HepG2 (cell line): ENCODE measurements around the gene KAZN. TPM values are rescaled to one million over a fixed set of nuclear protein-coding genes. Genes with fewer than 3 reads are reported as not detected.

Experiments
- ATAC-seq: fragments of 200-7000 bp; cut with Tn5 transposase; 3 replicates; pipeline ENCODE4 v1.9.1; 2020; ENCODE audit warnings: mild to moderate bottlenecking, moderate library complexity
- BruUV-seq: library from RNA; stranded (reverse); fragments of 400-500 nt; replicated peaks from 2 replicates; lab custom pipeline; 2021; lab: Mats Ljungman, UMichigan
- CTCF ChIA-PET: fragments of 300-600 bp; formaldehyde crosslinking; extraction: SDS; loops from one replicate; lab custom pipeline; 2021; ENCODE audit warnings: low total read pairs, inconsistent platforms, low intra/inter-chr PET ratio; lab: Yijun Ruan, JAX
- POLR2A ChIA-PET: fragments of 350-600 bp; sonication (Branson Sonifier 250); formaldehyde crosslinking; loops from one replicate; lab custom pipeline; 2020; ENCODE audit warnings: antibody characterized with exemption, inconsistent platforms; lab: Yijun Ruan, JAX
- DNase-seq: peaks from one replicate; pipeline ENCODE4 v3.0.0-alpha.2; 2015; ENCODE audit warnings: low spot score
- FAIRE-seq: peaks from 3 replicates; lab custom pipeline; 2011; peaks lifted over from hg19 to GRCh38; lab: Jason Lieb, UNC
- H2AFZ ChIP-seq: one replicate; pipeline ENCODE4 v1.6.1; 2011; ENCODE audit warnings: low read length, inconsistent platforms
- H3K27ac ChIP-seq: fragments of 300-600 bp; 3 replicates; pipeline ENCODE4 v1.8.0; 2011; ENCODE audit warnings: mixed run types, mild to moderate bottlenecking, mixed read lengths, low read length, inconsistent platforms; ENCODE audit not compliant: insufficient read depth; ENCODE audit errors: extremely low read length
- H3K27me3 ChIP-seq, 2 experiments: fragments of 200-600 bp in 1 of 2; 2 replicates in 1 of 2; 3 replicates in 1 of 2; pipeline versions ENCODE4 v1.6.0 to v1.8.0; 2011; ENCODE audit warnings: low read length in 2 of 2, mild to moderate bottlenecking in 2 of 2, moderate library complexity in 2 of 2, inconsistent platforms in 1 of 2; ENCODE audit not compliant: insufficient read depth in 2 of 2, control insufficient read depth in 1 of 2
- H3K36me3 ChIP-seq, 2 experiments: fragments of 200-600 bp in 1 of 2; replicated peaks in 1 of 2; 2 replicates in 1 of 2; 3 replicates in 1 of 2; pipeline versions ENCODE4 v1.5.1 to v1.8.0; 2011; ENCODE audit warnings: low read length in 2 of 2, inconsistent platforms in 1 of 2; ENCODE audit not compliant: insufficient read depth in 2 of 2, control insufficient read depth in 1 of 2
- H3K4me1 ChIP-seq: 2 replicates; pipeline ENCODE4 v1.5.1; 2012; ENCODE audit warnings: low read length, inconsistent platforms; ENCODE audit not compliant: insufficient read depth
- H3K4me2 ChIP-seq: 2 replicates; pipeline ENCODE4 v1.6.0; 2011; ENCODE audit warnings: low read depth, low read length, inconsistent platforms
- H3K4me3 ChIP-seq, 3 experiments: fragments of 200-600 bp in 1 of 3; sonication (generic), shearing (Covaris generic) in 1 of 3; replicated peaks in 1 of 3; 2 replicates each; pipeline ENCODE4 v1.5.1; 2011 to 2016; ENCODE audit warnings: low read length in 3 of 3, inconsistent platforms in 2 of 3, low read depth in 2 of 3, mild to moderate bottlenecking in 2 of 3, control low read depth in 1 of 3, mixed read lengths in 1 of 3; ENCODE audit not compliant: insufficient read depth in 1 of 3
- H3K79me2 ChIP-seq: one replicate; pipeline ENCODE4 v1.6.1; 2011; ENCODE audit warnings: low read length, inconsistent platforms; ENCODE audit not compliant: insufficient read depth
- H3K9ac ChIP-seq: 2 replicates; pipeline ENCODE4 v1.6.0; 2011; ENCODE audit warnings: mild to moderate bottlenecking, low read depth, low read length, inconsistent platforms; ENCODE audit not compliant: insufficient read depth
- H3K9me3 ChIP-seq: 2 replicates; pipeline ENCODE4 v1.5.1; 2012; ENCODE audit warnings: mild to moderate bottlenecking, low read length
- H4K20me1 ChIP-seq: 2 replicates; pipeline ENCODE4 v1.6.0; 2011; ENCODE audit warnings: inconsistent platforms, mild to moderate bottlenecking, low read length, moderate library complexity; ENCODE audit not compliant: insufficient read depth
- AKNA ChIP-seq: sonication (generic); formaldehyde crosslinking; IDR thresholded peaks from 2 replicates; pipeline ENCODE4 v1.4.0; 2020; ENCODE audit warnings: missing genetic modification reagents, borderline replicate concordance
- ATAD3A ChIP-seq: sonication (generic); formaldehyde crosslinking; IDR thresholded peaks from 2 replicates; pipeline ENCODE4 v1.4.0; 2020; ENCODE audit warnings: missing genetic modification reagents
- DR1 ChIP-seq: sonication (generic); formaldehyde crosslinking; IDR thresholded peaks from 2 replicates; pipeline ENCODE4 v1.8.0; 2021; ENCODE audit warnings: mild to moderate bottlenecking, missing genetic modification reagents, inconsistent platforms
- EHMT2 ChIP-seq: fragments of 200-600 bp; sonication (generic); IDR thresholded peaks from 2 replicates; pipeline ENCODE4 v1.7.0; 2017; ENCODE audit warnings: antibody characterized with exemption, low read depth, low read length, borderline replicate concordance
- KDM5B ChIP-seq: sonication (generic); formaldehyde crosslinking; IDR thresholded peaks from 2 replicates; pipeline ENCODE4 v1.4.0; 2020; ENCODE audit warnings: missing genetic modification reagents, mild to moderate bottlenecking, borderline replicate concordance
- MAFG ChIP-seq: sonication (generic); formaldehyde crosslinking; IDR thresholded peaks from 2 replicates; pipeline ENCODE4 v1.5.1; 2020; ENCODE audit warnings: mild to moderate bottlenecking, missing genetic modification reagents
- MXI1 ChIP-seq: IDR thresholded peaks from 3 replicates; pipeline ENCODE4 v1.6.1; 2012; ENCODE audit warnings: low read depth, low read length, inconsistent platforms, borderline replicate concordance
- NFKBIZ ChIP-seq: IDR thresholded peaks from 2 replicates; pipeline ENCODE4 v1.6.1; 2018; ENCODE audit warnings: missing genetic modification reagents, missing compliant biosample characterization
- POGK ChIP-seq: sonication (generic); formaldehyde crosslinking; conservative IDR thresholded peaks from 2 replicates; pipeline ENCODE4 v1.8.0; 2022; ENCODE audit warnings: mild to moderate bottlenecking, moderate library complexity, missing genetic modification reagents
- RBAK ChIP-seq: sonication (generic); formaldehyde crosslinking; IDR thresholded peaks from 2 replicates; pipeline ENCODE4 v1.5.1; 2020; ENCODE audit warnings: mild to moderate bottlenecking, missing genetic modification reagents
- THAP7 ChIP-seq: sonication (generic); formaldehyde crosslinking; IDR thresholded peaks from 2 replicates; pipeline ENCODE4 v1.8.1; 2023; ENCODE audit warnings: mild to moderate bottlenecking, missing genetic modification reagents
- ZFY ChIP-seq: sonication (generic); formaldehyde crosslinking; IDR thresholded peaks from 2 replicates; pipeline ENCODE4 v1.4.0; 2020; ENCODE audit warnings: missing genetic modification reagents
- ZNF224 ChIP-seq: sonication (generic); formaldehyde crosslinking; IDR thresholded peaks from 2 replicates; pipeline ENCODE4 v1.5.0; 2020; ENCODE audit warnings: mild to moderate bottlenecking, missing genetic modification reagents
- ZNF331 ChIP-seq: sonication (generic); formaldehyde crosslinking; IDR thresholded peaks from 2 replicates; pipeline ENCODE4 v1.4.0; 2020; ENCODE audit warnings: missing genetic modification reagents
- ZNF460 ChIP-seq: sonication (generic); formaldehyde crosslinking; IDR thresholded peaks from 2 replicates; pipeline ENCODE4 v1.5.1; 2020; ENCODE audit warnings: missing genetic modification reagents, mild to moderate bottlenecking, borderline replicate concordance
- ZSCAN22 ChIP-seq: sonication (generic); formaldehyde crosslinking; IDR thresholded peaks from 2 replicates; pipeline ENCODE4 v1.4.0; 2020; ENCODE audit warnings: mild to moderate bottlenecking, missing genetic modification reagents
- WGBS: methylation state at CpG from one replicate; pipeline ENCODE4 v1.1.6; 2017; ENCODE audit warnings: low lambda C conversion rate; 5-methylcytosine and 5-hydroxymethylcytosine counted together
- in situ Hi-C: cut with HindIII; loops from 2 replicates; pipeline ENCODE4 v1.10.0; 2017; ENCODE audit warnings: low pct_unique_long_range_greater_than_20kb; ENCODE audit not compliant: extremely low pct_ligation_motif_present
- intact Hi-C: fragments of 100-400 bp; cut with micrococcal nuclease; formaldehyde crosslinking; loops from one replicate; pipeline ENCODE4 v1.10.0; 2022; ENCODE audit not compliant: unreplicated experiment
- polyA plus RNA-seq, 8 experiments: library from polyadenylated mRNA; depleted of rRNA in 3 of 8; stranded (reverse) in 7 of 8; unstranded in 1 of 8; fragments of >200 nt; fragmentation: Illumina TruSeq in 4 of 8; extraction: Trizol in 4 of 8; gene quantifications; 2 replicates each; pipeline versions ENCODE4 v1.2.1 to v1.2.3, GENCODE V29; 2011 to 2016; ENCODE audit warnings: low read depth in 4 of 8, missing spikeins in 1 of 8, mixed read lengths in 1 of 8; ENCODE audit not compliant: insufficient read depth in 1 of 8
- total RNA-seq, 5 experiments: library from RNA; depleted of rRNA; stranded (reverse); fragments of >200 nt; fragmentation: Illumina TruSeq; extraction: Trizol; gene quantifications; 2 replicates each; pipeline ENCODE4 v1.2.3, GENCODE V29; 2016; ENCODE audit warnings: low read depth in 1 of 5

KAZN gene
- total and polyA plus RNA-seq, 2 of the 13 experiments (the other 11 are each of a cell fraction or from before 2014, with no cell fraction given), result 10.4 to 13.5 TPM

- TF ChIP-seq POGK (CRISPR knock-in tag), result no peak
- no peak for TF ChIP-seq ZFY (CRISPR knock-in tag)
- TF ChIP-seq ZNF460 (CRISPR knock-in tag), result no peak
- TF ChIP-seq MXI1, result no peak
- TF ChIP-seq THAP7 (CRISPR knock-in tag), result no peak
- TF ChIP-seq DR1 (CRISPR knock-in tag), result no peak
- no peak for TF ChIP-seq ZNF331 (CRISPR knock-in tag)
- no peak for TF ChIP-seq AKNA
- no peak for TF ChIP-seq MAFG (CRISPR knock-in tag)
- no peak for TF ChIP-seq RBAK (CRISPR knock-in tag)
- TF ChIP-seq ATAD3A (CRISPR knock-in tag), result no peak
- TF ChIP-seq NFKBIZ (CRISPR knock-in tag), result no peak
- TF ChIP-seq KDM5B (CRISPR knock-in tag), result no peak
- TF ChIP-seq ZNF224 (CRISPR knock-in tag), result no peak
- TF ChIP-seq EHMT2, result no peak
- TF ChIP-seq ZSCAN22 (CRISPR knock-in tag), result no peak
- 35% methylated on average over 6 of the region's 8 CpGs for WGBS
- Histone ChIP-seq H3K27me3 (no peaks in the 10 kb centered on the region), H4K20me1 (no peaks in the 10 kb centered on the region), H3K9ac (no peak overlapping the region), H3K4me2 (no peak overlapping the region), H3K4me3 (no peak overlapping the region), H2AFZ (no peak overlapping the region), H3K36me3 (no peaks in the 10 kb centered on the region), H3K4me1 (no peaks in the 10 kb centered on the region), H3K79me2 (no peaks in the 10 kb centered on the region), H3K9me3 (no peaks in the 10 kb centered on the region), H3K27ac (no peak overlapping the region)
- in situ Hi-C loops, result loop anchor here (25.0 kb wide), 1 partner anchor 476 kb away; no protein-coding TSS in a partner anchor
- BruUV-seq, result no TSS peak
- no peak for DNase-seq
- ChIA-PET POLR2A (no interaction called here), CTCF (no interaction called here)
- intact Hi-C loops, result no loop called here
- no peak for ATAC-seq
- no peak for FAIRE-seq
Observed at GRCh38 chr1:14561014-14561693, 37.3 kb upstream of the KAZN start.
